DND-41 (cell line): ENCODE results near the gene HTRA3.

Source experiments
- ATAC-seq: fragments of 200-7000 bp; cut with Tn5 transposase; 3 replicates; pipeline ENCODE4 v1.9.1; 2021; ENCODE audit warnings: low read depth; ENCODE audit not compliant: insufficient read depth
- DNase-seq: peaks from one replicate; pipeline ENCODE4 v3.0.0-alpha.2; 2020
- H2AFZ ChIP-seq: 2 replicates; pipeline ENCODE4 v1.6.0; 2012; ENCODE audit warnings: low read depth, low read length
- H3K27ac ChIP-seq: 2 replicates; pipeline ENCODE4 v1.5.1; 2012; ENCODE audit warnings: low read length, inconsistent platforms
- H3K27me3 ChIP-seq: fragments of 200-600 bp; sonication (generic); 2 replicates; pipeline ENCODE4 v1.6.0; 2012; ENCODE audit warnings: low read length, mild to moderate bottlenecking, inconsistent platforms; ENCODE audit not compliant: insufficient read depth, poor library complexity
- H3K36me3 ChIP-seq: 2 replicates; pipeline ENCODE4 v1.5.1; 2012; ENCODE audit warnings: low read length, inconsistent platforms; ENCODE audit not compliant: insufficient read depth
- H3K4me1 ChIP-seq: 2 replicates; pipeline ENCODE4 v1.5.1; 2012; ENCODE audit warnings: mild to moderate bottlenecking, low read length; ENCODE audit not compliant: insufficient read depth
- H3K4me2 ChIP-seq: 2 replicates; pipeline ENCODE4 v1.6.0; 2012; ENCODE audit warnings: mild to moderate bottlenecking, moderate library complexity, low read length, inconsistent platforms; ENCODE audit not compliant: insufficient read depth
- H3K4me3 ChIP-seq, 2 experiments: fragments of 200-600 bp in 1 of 2; shearing (Covaris generic) in 1 of 2; 2 replicates each; pipeline ENCODE4 v1.5.1; 2012 to 2016; ENCODE audit warnings: inconsistent platforms in 2 of 2, low read length in 2 of 2, mild to moderate bottlenecking in 2 of 2, low read depth in 1 of 2, moderate library complexity in 1 of 2
- H3K79me2 ChIP-seq: 2 replicates; pipeline ENCODE4 v1.6.0; 2012; ENCODE audit warnings: low read length, inconsistent platforms; ENCODE audit not compliant: insufficient read depth
- H3K9ac ChIP-seq: 2 replicates; pipeline ENCODE4 v1.6.0; 2012; ENCODE audit warnings: low read depth, mild to moderate bottlenecking, inconsistent platforms, low read length, moderate library complexity
- H3K9me3 ChIP-seq: 2 replicates; pipeline ENCODE4 v1.5.1; 2012; ENCODE audit warnings: low read length, moderate library complexity, mild to moderate bottlenecking, inconsistent platforms; ENCODE audit not compliant: insufficient read depth, severe bottlenecking
- H4K20me1 ChIP-seq: 2 replicates; pipeline ENCODE4 v1.6.0; 2012; ENCODE audit warnings: low read length; ENCODE audit not compliant: insufficient read depth
- CTCF ChIP-seq: IDR thresholded peaks from 2 replicates; pipeline ENCODE4 v1.5.1; 2012; ENCODE audit warnings: borderline replicate concordance, low read length, moderate library complexity, mild to moderate bottlenecking; ENCODE audit not compliant: poor library complexity, severe bottlenecking; ENCODE audit errors: extremely low read depth
- EZH2 ChIP-seq: IDR thresholded peaks from 3 replicates; pipeline ENCODE4 v1.6.1; 2012; ENCODE audit warnings: borderline replicate concordance, low read depth, mild to moderate bottlenecking, moderate library complexity, low read length, inconsistent platforms; ENCODE audit not compliant: severe bottlenecking

HTRA3 gene

GRCh38 chr4:8268901-8269534, 536 bp upstream of the HTRA3 start:
- TF ChIP-seq CTCF (no peak), EZH2 (no peak)
- Histone ChIP-seq H3K4me2 (no peak overlapping the region), H4K20me1 (peaks cover 3% of the 10 kb centered on the region; the same call in 1 of the 2 replicates), H3K4me3 (no peak overlapping the region), H3K27me3 (no peaks in the 10 kb centered on the region), H2AFZ (no peak overlapping the region), H3K36me3 (no peaks in the 10 kb centered on the region), H3K27ac (no peak overlapping the region), H3K9ac (no peak overlapping the region), H3K79me2 (no peaks in the 10 kb centered on the region), H3K9me3 (no peaks in the 10 kb centered on the region), H3K4me1 (no peaks in the 10 kb centered on the region)
- DNase-seq (no peak), ATAC-seq (no peak)

- no peak for ATAC-seq
- H3K4me3 ChIP-seq, result no peak overlapping the region
- H3K36me3 ChIP-seq, result no peaks in the 10 kb centered on the region
- TF ChIP-seq EZH2 (no peak), CTCF (no peak)
- H4K20me1 ChIP-seq, result no peaks in the 10 kb centered on the region
- no peaks in the 10 kb centered on the region for H3K4me1 ChIP-seq
- H3K9me3 ChIP-seq, result no peaks in the 10 kb centered on the region
- no peak overlapping the region for H2AFZ ChIP-seq
- no peak overlapping the region for H3K4me2 ChIP-seq
- H3K9ac ChIP-seq, result no peak overlapping the region
- no peaks in the 10 kb centered on the region for H3K27me3 ChIP-seq
- H3K79me2 ChIP-seq, result no peaks in the 10 kb centered on the region
- H3K27ac ChIP-seq, result no peak overlapping the region
- DNase-seq, result no peak
These were observed 841 bp downstream of the HTRA3 start for GRCh38 chr4:8270418-8270771.

- ATAC-seq, result no peak
- no peak for DNase-seq
- Histone ChIP-seq H3K27me3 (no peaks in the 10 kb centered on the region), H3K9ac (no peak overlapping the region), H3K27ac (no peak overlapping the region), H4K20me1 (no peaks in the 10 kb centered on the region), H3K4me3 (no peak overlapping the region), H2AFZ (no peak overlapping the region), H3K79me2 (no peaks in the 10 kb centered on the region), H3K9me3 (no peaks in the 10 kb centered on the region), H3K36me3 (no peaks in the 10 kb centered on the region), H3K4me2 (no peak overlapping the region), H3K4me1 (no peaks in the 10 kb centered on the region)
- TF ChIP-seq CTCF (no peak), EZH2 (no peak)
These were observed 1.6 kb downstream of the HTRA3 start for GRCh38 chr4:8270912-8271815.
